HG02885 (cell line): ENCODE results near the gene SAT1.

Source experiments
- ATAC-seq: cut with Tn5 transposase; IDR thresholded peaks from one replicate; pipeline ENCODE4 v1.9.1; 2021; ENCODE audit warnings: mild to moderate bottlenecking; ENCODE audit not compliant: unreplicated experiment, poor library complexity

The SAT1 gene

GRCh38 chrX:23773601-23774175 lies 9.3 kb upstream of the SAT1 start:
- peak; percentile 85 for ATAC-seq

- no peak for ATAC-seq
Measured at GRCh38 chrX:23776363-23776762, 6.6 kb upstream of the SAT1 start.

DNA sequence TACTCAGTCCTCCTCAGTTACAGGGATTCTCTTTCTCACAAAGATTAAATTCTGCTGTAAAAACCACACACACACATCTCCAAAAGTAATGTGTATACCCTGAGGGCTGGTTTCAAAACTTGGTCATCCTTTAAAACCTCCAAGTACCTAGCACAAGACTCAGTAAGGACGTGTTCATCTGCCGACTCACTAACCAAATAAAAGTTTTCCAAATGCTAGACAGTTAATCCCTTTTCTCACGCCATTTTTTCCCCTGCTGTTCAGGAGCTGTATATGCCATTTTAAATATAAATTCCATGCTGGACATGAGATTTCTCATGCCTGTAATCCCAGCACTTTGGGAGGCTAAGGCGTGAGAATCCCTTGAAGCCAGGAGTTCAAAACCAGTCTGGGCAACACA lies 3.9 kb upstream of the SAT1 start:
- no peak for ATAC-seq

- ATAC-seq = no peak
Measured at GRCh38 chrX:23782455-23782854, 518 bp upstream of the SAT1 start.

- ATAC-seq = no peak
Measured at GRCh38 chrX:23783589-23784469, 856 bp downstream of the SAT1 start.

GRCh38 chrX:23784470-23785331 lies 1.7 kb downstream of the SAT1 start:
- ATAC-seq = no peak

GRCh38 chrX:23785580-23785979 lies 2.6 kb downstream of the SAT1 start:
- no peak for ATAC-seq

DNA sequence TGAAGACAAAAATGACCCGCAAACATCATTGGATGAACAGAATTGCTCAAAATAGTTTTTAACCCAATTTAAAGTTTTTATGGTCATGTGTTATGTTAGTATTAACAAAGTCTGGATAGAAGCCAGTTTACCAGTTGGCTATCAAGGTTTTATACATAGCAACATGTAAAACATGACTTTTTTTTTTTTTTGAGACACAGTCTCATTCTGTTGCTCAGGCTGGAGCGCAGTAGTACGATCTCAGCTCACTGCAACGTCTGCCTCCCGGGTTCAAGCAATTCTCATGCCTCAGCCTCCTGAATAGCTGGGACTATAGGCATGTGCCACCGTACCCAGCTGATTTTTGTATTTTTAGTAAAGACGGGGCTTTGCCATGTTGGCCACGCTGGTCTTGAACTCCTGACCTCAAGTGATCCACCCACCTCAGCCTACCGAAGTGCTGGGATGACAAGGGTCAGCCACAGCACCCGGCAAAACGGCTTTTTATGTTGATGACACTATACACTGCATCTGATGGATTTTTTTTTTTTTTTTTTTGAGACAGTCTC lies 3.4 kb downstream of the SAT1 start:
- no peak for ATAC-seq

GRCh38 chrX:23787745-23788118 lies 4.8 kb downstream of the SAT1 start:
- ATAC-seq = no peak

DNA sequence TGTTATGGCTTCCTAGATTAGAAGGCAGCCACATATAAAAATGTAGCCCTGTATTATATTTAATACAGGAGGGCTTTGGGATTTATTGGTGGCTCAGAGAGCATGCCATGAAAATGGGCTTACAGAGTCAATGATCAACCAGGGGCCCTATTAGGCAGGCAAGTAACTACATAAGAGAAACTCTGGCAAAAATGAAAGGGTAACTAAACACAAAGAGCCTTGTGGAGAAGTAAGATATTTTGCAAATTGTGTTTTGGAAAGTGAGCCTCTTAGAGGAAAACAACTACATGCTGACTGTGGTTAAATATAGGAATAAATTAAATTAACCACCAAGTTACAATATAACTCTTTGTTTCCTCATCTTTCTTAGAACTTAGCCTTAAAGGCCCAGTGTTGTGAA lies 5.5 kb downstream of the SAT1 start:
- no peak for ATAC-seq

- no peak for ATAC-seq
Measured at GRCh38 chrX:23788946-23789345, 6.0 kb downstream of the SAT1 start.

- no peak for ATAC-seq
Measured at GRCh38 chrX:23789386-23790154, 6.6 kb downstream of the SAT1 start.

DNA sequence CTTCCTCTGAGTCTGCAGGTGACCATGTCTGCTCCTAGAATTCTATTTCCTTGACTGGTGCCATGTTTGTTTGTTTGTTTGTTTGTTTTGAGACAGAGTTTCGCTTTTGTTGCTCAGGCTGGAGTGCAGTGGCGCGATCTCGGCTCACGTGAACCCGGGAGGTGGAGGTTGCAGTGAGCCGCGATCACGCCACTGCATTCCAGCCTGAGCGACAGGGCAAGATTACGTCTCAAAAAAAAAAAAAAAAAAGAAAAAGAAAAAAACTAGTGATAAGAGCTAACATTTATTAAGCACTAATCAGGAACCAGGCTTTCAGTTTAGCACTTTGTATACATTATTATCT lies 7.2 kb downstream of the SAT1 start:
- ATAC-seq = no peak

GRCh38 chrX:23792861-23793553 lies 10.0 kb downstream of the SAT1 start:
- ATAC-seq = no peak

GRCh38 chrX:23795221-23795620 lies 12.2 kb downstream of the SAT1 start:
- ATAC-seq = no peak

- ATAC-seq = no peak
Measured at GRCh38 chrX:23797371-23798128, 14.6 kb downstream of the SAT1 start.

GRCh38 chrX:23799469-23800065 lies 16.6 kb downstream of the SAT1 start:
- no peak for ATAC-seq

- ATAC-seq = no peak
Measured at GRCh38 chrX:23802431-23802830, 19.5 kb downstream of the SAT1 start.
